ENCODE measurements around the gene VSIG4.

GRCh38 chrX:66023385-66024091 lies 16.3 kb downstream of the VSIG4 start:
- TF ChIP-seq EZH2phosphoT487 (IDR thresholded peaks at IDR 0.05; ENCODE audit: borderline replicate concordance, low read length), result no peak
- no peak for TF ChIP-seq EZH2 (IDR thresholded peaks at IDR 0.05; ENCODE audit: low read length, unreplicated experiment)
- TF ChIP-seq, protein P1, sequence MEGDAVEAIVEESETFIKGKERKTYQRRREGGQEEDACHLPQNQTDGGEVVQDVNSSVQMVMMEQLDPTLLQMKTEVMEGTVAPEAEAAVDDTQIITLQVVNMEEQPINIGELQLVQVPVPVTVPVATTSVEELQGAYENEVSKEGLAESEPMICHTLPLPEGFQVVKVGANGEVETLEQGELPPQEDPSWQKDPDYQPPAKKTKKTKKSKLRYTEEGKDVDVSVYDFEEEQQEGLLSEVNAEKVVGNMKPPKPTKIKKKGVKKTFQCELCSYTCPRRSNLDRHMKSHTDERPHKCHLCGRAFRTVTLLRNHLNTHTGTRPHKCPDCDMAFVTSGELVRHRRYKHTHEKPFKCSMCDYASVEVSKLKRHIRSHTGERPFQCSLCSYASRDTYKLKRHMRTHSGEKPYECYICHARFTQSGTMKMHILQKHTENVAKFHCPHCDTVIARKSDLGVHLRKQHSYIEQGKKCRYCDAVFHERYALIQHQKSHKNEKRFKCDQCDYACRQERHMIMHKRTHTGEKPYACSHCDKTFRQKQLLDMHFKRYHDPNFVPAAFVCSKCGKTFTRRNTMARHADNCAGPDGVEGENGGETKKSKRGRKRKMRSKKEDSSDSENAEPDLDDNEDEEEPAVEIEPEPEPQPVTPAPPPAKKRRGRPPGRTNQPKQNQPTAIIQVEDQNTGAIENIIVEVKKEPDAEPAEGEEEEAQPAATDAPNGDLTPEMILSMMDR (conservative IDR thresholded peaks at IDR 0.05; ENCODE audit: low read depth, low read length), result no peak

Data from PC-3 (cell line).